ENCODE data around the gene CENPP. TPM values are rescaled to one million over a fixed set of nuclear protein-coding genes. Genes with fewer than 3 reads are reported as not detected.

CENPP gene
- 10 to 100 TPM; 21.8 to 23.5 TPM for total RNA-seq

- intact Hi-C loops (cut with micrococcal nuclease), result loop anchor here (1.0 to 10.0 kb wide), 7 partner anchors 32 to 439 kb away; partner anchors contain the start of genes BICD2, IARS1, IPPK and SPTLC1
- no peaks in the 10 kb centered on the region for H3K9me3 Mint-ChIP-seq
- CTCF ChIA-PET, result interaction anchor here (0.8 to 1.9 kb wide), 7 partner anchors 23 to 465 kb away, joined by 3 to 7 read pairs (median 4); no protein-coding TSS in a partner anchor
- no peaks in the 10 kb centered on the region for H3K27me3 Mint-ChIP-seq
- peak; percentile 90 for DNase-seq
- H3K4me1 Mint-ChIP-seq (ENCODE audit: low read depth), result peaks cover 36% of the 10 kb centered on the region
- H3K4me3 Mint-ChIP-seq, result peak within 1 kb of the TSS; percentile 90
- H3K36me3 Mint-ChIP-seq, result peaks cover 22% of the 10 kb centered on the region
- POLR2A ChIA-PET, result interaction anchor here (0.7 to 2.0 kb wide), 12 partner anchors 11 to 1128 kb away, joined by 3 to 11 read pairs (median 4); partner anchors contain the start of genes FAM120AOS, IARS1 and IPPK
- H3K27ac Mint-ChIP-seq, result peak within 1 kb of the TSS; percentile 94
Observed at GRCh38 chr9:92325269-92325990, at the start of gene CENPP, which contains the start of gene NOL8. CENPP (plus strand) TSS chr9:92325953. NOL8 (minus strand) TSS chr9:92325350; CDS start chr9:92324161, 1,189 bp downstream.

GRCh38 chr9:92276331-92277032 is 49.3 kb upstream of the CENPP start:
- ChIA-PET POLR2A (interaction anchor here (2.2 kb wide), 1 partner anchor 10 kb away, joined by 4 read pairs; no protein-coding TSS in a partner anchor), CTCF (interaction anchor here (0.7 kb wide), 1 partner anchor 37 kb away, joined by 3 read pairs; no protein-coding TSS in a partner anchor)
- peaks cover 30% of the 10 kb centered on the region for H3K4me1 Mint-ChIP-seq (ENCODE audit: low read depth)
- no peak for DNase-seq
- peak overlapping the region; percentile 71 for H3K27ac Mint-ChIP-seq
- H3K4me3 Mint-ChIP-seq, result no peak overlapping the region
- H3K9me3 Mint-ChIP-seq, result no peaks in the 10 kb centered on the region
- peaks cover 71% of the 10 kb centered on the region for H3K36me3 Mint-ChIP-seq
- intact Hi-C loops (cut with micrococcal nuclease), result loop anchor here (5.0 kb wide), 1 partner anchor 51 kb away; the partner anchor contains the start of genes CENPP and NOL8
- H3K27me3 Mint-ChIP-seq, result no peaks in the 10 kb centered on the region

- intact Hi-C loops (cut with micrococcal nuclease), result loop anchor here (5.0 kb wide), 1 partner anchor 49 kb away; the partner anchor contains the start of genes CENPP and NOL8
- POLR2A ChIA-PET, result interaction anchor here (1.0 to 2.2 kb wide), 2 partner anchors 10 to 12 kb away, joined by 3 to 4 read pairs; no protein-coding TSS in a partner anchor
- CTCF ChIA-PET, result interaction anchor here (0.9 kb wide), 1 partner anchor 138 kb away, joined by 6 read pairs; no protein-coding TSS in a partner anchor
- no peaks in the 10 kb centered on the region for H3K27me3 Mint-ChIP-seq
- no peak for DNase-seq
- H3K4me1 Mint-ChIP-seq (ENCODE audit: low read depth), result peaks cover 30% of the 10 kb centered on the region
- no peaks in the 10 kb centered on the region for H3K9me3 Mint-ChIP-seq
- peaks cover 70% of the 10 kb centered on the region for H3K36me3 Mint-ChIP-seq
- no peak overlapping the region for H3K27ac Mint-ChIP-seq
- no peak overlapping the region for H3K4me3 Mint-ChIP-seq
Observed at GRCh38 chr9:92278110-92278509, 47.6 kb upstream of the CENPP start.

- intact Hi-C loops (cut with micrococcal nuclease), result loop anchor here (5.0 kb wide), 1 partner anchor 48 kb away; the partner anchor contains the start of genes CENPP and NOL8
- H3K4me3 Mint-ChIP-seq, result no peak overlapping the region
- ChIA-PET CTCF (no interaction called here), POLR2A (interaction anchor here (0.6 to 1.2 kb wide), 2 partner anchors 16 to 36 kb away, joined by 3 to 5 read pairs; no protein-coding TSS in a partner anchor)
- H3K36me3 Mint-ChIP-seq, result peaks cover 64% of the 10 kb centered on the region
- no peak overlapping the region for H3K27ac Mint-ChIP-seq
- no peak for DNase-seq
- no peaks in the 10 kb centered on the region for H3K27me3 Mint-ChIP-seq
- no peaks in the 10 kb centered on the region for H3K9me3 Mint-ChIP-seq
- H3K4me1 Mint-ChIP-seq (ENCODE audit: low read depth), result peaks cover 30% of the 10 kb centered on the region
Observed at GRCh38 chr9:92279302-92279701, 46.5 kb upstream of the CENPP start.

- ChIA-PET POLR2A (interaction anchor here (1.3 kb wide), 1 partner anchor 36 kb away, joined by 3 read pairs; the partner anchor contains the start of gene CENPP), CTCF (no interaction called here)
- peaks cover 58% of the 10 kb centered on the region for H3K36me3 Mint-ChIP-seq
- no peak overlapping the region for H3K4me3 Mint-ChIP-seq
- no peak for DNase-seq
- intact Hi-C loops (cut with micrococcal nuclease), result no loop called here
- H3K27me3 Mint-ChIP-seq, result no peaks in the 10 kb centered on the region
- no peak overlapping the region for H3K27ac Mint-ChIP-seq
- H3K4me1 Mint-ChIP-seq (ENCODE audit: low read depth), result peaks cover 52% of the 10 kb centered on the region
- no peaks in the 10 kb centered on the region for H3K9me3 Mint-ChIP-seq
Observed at GRCh38 chr9:92289708-92290390, 35.9 kb upstream of the CENPP start.

GRCh38 chr9:92290785-92291429 is 34.8 kb upstream of the CENPP start:
- H3K4me1 Mint-ChIP-seq (ENCODE audit: low read depth), result peaks cover 53% of the 10 kb centered on the region
- peak overlapping the region; percentile 21 for H3K27ac Mint-ChIP-seq
- CTCF ChIA-PET, result interaction anchor here (1.0 kb wide), 1 partner anchor 473 kb away, joined by 3 read pairs; no protein-coding TSS in a partner anchor
- intact Hi-C loops (cut with micrococcal nuclease), result no loop called here
- H3K4me3 Mint-ChIP-seq, result peak overlapping the region; percentile 24
- H3K9me3 Mint-ChIP-seq, result no peaks in the 10 kb centered on the region
- POLR2A ChIA-PET, result interaction anchor here (1.3 kb wide), 1 partner anchor 35 kb away, joined by 3 read pairs; the partner anchor contains the start of gene CENPP
- H3K36me3 Mint-ChIP-seq, result peaks cover 47% of the 10 kb centered on the region
- DNase-seq, result no peak
- no peaks in the 10 kb centered on the region for H3K27me3 Mint-ChIP-seq

- Mint-ChIP-seq H3K27ac (no peak overlapping the region), H3K4me3 (peak overlapping the region; percentile 95), H3K36me3 (peaks cover 46% of the 10 kb centered on the region), H3K9me3 (no peaks in the 10 kb centered on the region), H3K4me1 (ENCODE audit: low read depth) (peaks cover 54% of the 10 kb centered on the region), H3K27me3 (no peaks in the 10 kb centered on the region)
- intact Hi-C loops (cut with micrococcal nuclease), result no loop called here
- ChIA-PET POLR2A (no interaction called here), CTCF (interaction anchor here (0.7 to 1.0 kb wide), 2 partner anchors 10 to 472 kb away, joined by 3 read pairs; no protein-coding TSS in a partner anchor)
- no peak for DNase-seq
Observed at GRCh38 chr9:92291577-92291976, 34.2 kb upstream of the CENPP start.

- no peaks in the 10 kb centered on the region for H3K27me3 Mint-ChIP-seq
- H3K4me3 Mint-ChIP-seq, result peak overlapping the region; percentile 95
- no peaks in the 10 kb centered on the region for H3K9me3 Mint-ChIP-seq
- intact Hi-C loops (cut with micrococcal nuclease), result loop anchor here (1.0 kb wide), 1 partner anchor 33 kb away; the partner anchor contains the start of genes CENPP and NOL8
- peaks cover 58% of the 10 kb centered on the region for H3K4me1 Mint-ChIP-seq (ENCODE audit: low read depth)
- POLR2A ChIA-PET, result interaction anchor here (1.0 to 1.8 kb wide), 2 partner anchors 33 to 50 kb away, joined by 3 to 7 read pairs; partner anchors contain the start of genes CENPP and NOL8
- CTCF ChIA-PET, result interaction anchor here (0.7 kb wide), 1 partner anchor 9 kb away, joined by 3 read pairs; no protein-coding TSS in a partner anchor
- peaks cover 50% of the 10 kb centered on the region for H3K36me3 Mint-ChIP-seq
- peak overlapping the region; percentile 93 for H3K27ac Mint-ChIP-seq
- no peak for DNase-seq
Observed at GRCh38 chr9:92292338-92293074, 33.2 kb upstream of the CENPP start.

- CTCF ChIA-PET, result no interaction called here
- DNase-seq, result no peak
- peak overlapping the region; percentile 95 for H3K4me3 Mint-ChIP-seq
- POLR2A ChIA-PET, result interaction anchor here (1.0 to 1.8 kb wide), 2 partner anchors 33 to 50 kb away, joined by 3 to 7 read pairs; partner anchors contain the start of genes CENPP and NOL8
- H3K27ac Mint-ChIP-seq, result peak overlapping the region; percentile 93
- H3K9me3 Mint-ChIP-seq, result no peaks in the 10 kb centered on the region
- no peaks in the 10 kb centered on the region for H3K27me3 Mint-ChIP-seq
- peaks cover 63% of the 10 kb centered on the region for H3K4me1 Mint-ChIP-seq (ENCODE audit: low read depth)
- intact Hi-C loops (cut with micrococcal nuclease), result loop anchor here (1.0 kb wide), 1 partner anchor 32 kb away; the partner anchor contains the start of genes CENPP and NOL8
- H3K36me3 Mint-ChIP-seq, result peaks cover 51% of the 10 kb centered on the region
Observed at GRCh38 chr9:92293075-92293354, 32.7 kb upstream of the CENPP start.

Measured in activated CD4-positive, alpha-beta memory T cell treated with anti-CD3 and anti-CD28 coated beads for 36 hours (primary cell).